Choroid plexus epithelial cell (primary cell): Measurements from ENCODE around the gene LMTK3.
"Not testable (repeated sequence)": the region's sequence is repeated elsewhere in the genome, so short reads cannot be mapped to it uniquely, and the experiment has no call there.

Experiments used
- DNase-seq: peaks from one replicate; pipeline ENCODE4 v3.0.0-alpha.2; 2010; ENCODE audit warnings: low read depth
- H3K4me3 ChIP-seq: 2 replicates; pipeline ENCODE4 v1.5.1; 2011; ENCODE audit warnings: low read depth, mild to moderate bottlenecking, control low read depth, low read length, moderate library complexity
- CTCF ChIP-seq: conservative IDR thresholded peaks from 2 replicates; pipeline ENCODE4 v1.5.1; 2011; ENCODE audit warnings: low read depth, mild to moderate bottlenecking, control low read depth, inconsistent platforms, low read length, moderate library complexity

LMTK3 gene

DNA sequence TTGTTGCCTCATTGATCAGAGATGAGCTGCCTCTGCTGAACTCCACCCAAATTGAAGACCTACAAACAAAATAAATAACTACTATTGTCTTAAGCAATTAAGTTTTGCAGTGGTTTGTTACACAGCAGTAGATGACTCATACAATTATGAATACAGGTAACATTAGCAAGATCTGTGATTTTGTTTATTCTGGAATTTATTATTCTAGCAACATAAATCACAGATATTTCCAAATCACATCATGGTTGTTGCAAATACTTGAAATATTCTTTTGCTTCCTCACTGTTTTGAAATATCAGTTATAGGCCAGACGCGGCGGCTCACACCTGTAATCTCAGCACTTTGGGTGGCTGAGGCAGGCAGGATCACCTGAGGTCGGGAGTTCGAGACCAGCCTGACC, 13.1 kb upstream of the LMTK3 start:
- no peak overlapping the region for H3K4me3 ChIP-seq
- no peak for TF ChIP-seq CTCF
- no peak for DNase-seq

DNA sequence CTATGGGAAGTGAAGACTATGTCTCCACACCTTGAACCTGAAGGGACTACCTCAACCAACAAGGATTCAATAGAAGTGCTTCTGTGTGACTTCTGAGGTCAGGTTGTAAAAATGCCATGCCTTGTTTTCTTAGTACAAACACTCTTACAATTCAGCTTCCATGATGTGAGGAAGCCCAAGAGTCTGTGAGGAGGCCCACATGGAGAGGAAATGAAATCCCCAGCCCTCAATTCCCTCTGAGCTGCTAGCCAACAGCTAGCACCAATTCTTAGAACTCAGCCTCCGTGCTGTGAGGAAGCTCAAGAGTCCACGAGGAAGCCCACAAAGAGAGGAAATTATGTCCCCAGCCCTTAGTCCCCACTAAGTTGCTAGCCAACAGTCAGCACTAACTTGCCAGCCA, 12.6 kb upstream of the LMTK3 start:
- no peak overlapping the region for H3K4me3 ChIP-seq
- DNase-seq = no peak
- TF ChIP-seq CTCF = no peak

GRCh38 chr19:48520134-48520533, 8.5 kb upstream of the LMTK3 start:
- TF ChIP-seq CTCF = no peak
- no peak overlapping the region for H3K4me3 ChIP-seq
- DNase-seq = no peak

- not testable (repeated sequence) for DNase-seq, H3K4me3 ChIP-seq
These were observed 7.8 kb upstream of the LMTK3 start for GRCh38 chr19:48519426-48519825.

- H3K4me3 ChIP-seq = no peak overlapping the region
- no peak for TF ChIP-seq CTCF
- DNase-seq = no peak
These were observed 6.6 kb upstream of the LMTK3 start for GRCh38 chr19:48518207-48518606.

GRCh38 chr19:48516536-48516935, 4.9 kb upstream of the LMTK3 start:
- H3K4me3 ChIP-seq = no peak overlapping the region
- no peak for TF ChIP-seq CTCF
- no peak for DNase-seq

DNA sequence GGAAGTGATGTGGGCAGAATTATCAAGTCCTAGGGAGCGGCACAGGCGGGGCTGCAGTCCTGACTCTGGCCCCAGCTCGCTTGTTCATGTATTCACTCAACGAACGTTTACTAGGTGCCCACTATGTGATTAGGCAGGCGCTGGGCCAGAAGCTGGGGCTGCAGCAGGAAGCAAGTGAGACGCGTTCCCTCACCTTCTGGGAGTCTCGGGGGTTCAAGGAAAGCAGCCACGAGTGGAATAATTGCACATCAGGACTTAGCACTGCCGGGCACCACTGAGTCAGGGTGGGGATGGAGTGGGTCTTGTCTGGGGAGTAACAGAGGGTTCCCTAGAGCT, 2.5 kb upstream of the LMTK3 start:
- H3K4me3 ChIP-seq = no peak overlapping the region
- DNase-seq = no peak
- TF ChIP-seq CTCF = no peak
